Panc1 (cell line): ENCODE results near the gene ANKRD29. TPM values are rescaled to one million over a fixed set of nuclear protein-coding genes. Genes with fewer than 3 reads are reported as not detected.

ENCODE experiments used
- ATAC-seq: fragments of 200-7000 bp; cut with Tn5 transposase; 2 replicates; pipeline ENCODE4 v1.9.1; 2020; ENCODE audit warnings: mild to moderate bottlenecking, moderate library complexity
- BruUV-seq: library from RNA; stranded (reverse); fragments of 400-500 nt; replicated peaks from 2 replicates; lab custom pipeline; 2021; lab: Mats Ljungman, UMichigan
- CTCF ChIA-PET: fragments of 300-600 bp; sonication (Branson Sonifier 250); formaldehyde crosslinking; loops from one replicate; lab custom pipeline; 2022; ENCODE audit warnings: antibody characterized with exemption; lab: Charles Lee
- POLR2A ChIA-PET: fragments of 300-600 bp; sonication (Branson Sonifier 250); formaldehyde crosslinking; loops from one replicate; lab custom pipeline; 2022; ENCODE audit warnings: antibody characterized with exemption; lab: Charles Lee
- DNase-seq: peaks from one replicate; pipeline ENCODE4 v3.0.0-alpha.2; 2010; ENCODE audit warnings: low read depth, low spot score
- H3K27ac ChIP-seq: 2 replicates; pipeline ENCODE4 v1.5.1; 2011; ENCODE audit warnings: mild to moderate bottlenecking, low read length, inconsistent platforms
- H3K27me3 ChIP-seq: fragments of 200-500 bp; sonication (Bioruptor generic); 2 replicates; pipeline ENCODE4 v1.6.0; 2014; ENCODE audit warnings: low read length, inconsistent platforms; ENCODE audit not compliant: control insufficient read depth, insufficient read depth
- H3K36me3 ChIP-seq: fragments of 200-500 bp; sonication (Bioruptor generic); 2 replicates; pipeline ENCODE4 v1.5.1; 2014; ENCODE audit warnings: inconsistent platforms, mild to moderate bottlenecking, low read length, moderate library complexity; ENCODE audit not compliant: control insufficient read depth, insufficient read depth
- H3K4me1 ChIP-seq: 2 replicates; pipeline ENCODE4 v1.5.1; 2011; ENCODE audit warnings: inconsistent platforms, mild to moderate bottlenecking, low read length, moderate library complexity; ENCODE audit not compliant: control insufficient read depth, insufficient read depth
- H3K4me3 ChIP-seq, 2 experiments: 2 replicates each; pipeline ENCODE4 v1.5.1; 2011 to 2012; ENCODE audit warnings: low read depth in 2 of 2, low read length in 2 of 2, mild to moderate bottlenecking in 2 of 2, inconsistent platforms in 1 of 2, moderate library complexity in 1 of 2
- H3K9me3 ChIP-seq: fragments of 200-500 bp; sonication (Bioruptor generic); 2 replicates; pipeline ENCODE4 v1.5.1; 2014; ENCODE audit warnings: low read depth, mild to moderate bottlenecking, inconsistent platforms, low read length, moderate library complexity; ENCODE audit not compliant: control insufficient read depth, insufficient read depth
- CTCF ChIP-seq: fragments of 450-650 bp; IDR thresholded peaks from 2 replicates; pipeline ENCODE4 v1.5.1; 2017; ENCODE audit warnings: mild to moderate bottlenecking
- POLR2AphosphoS5 ChIP-seq: IDR thresholded peaks from 2 replicates; pipeline ENCODE4 v1.6.1; 2012; ENCODE audit warnings: mild to moderate bottlenecking, low read depth, low read length, moderate library complexity
- SIN3A ChIP-seq: IDR thresholded peaks from 2 replicates; pipeline ENCODE4 v1.6.1; 2012; ENCODE audit warnings: low read depth, mild to moderate bottlenecking, low read length, moderate library complexity, borderline replicate concordance; ENCODE audit not compliant: insufficient read depth
- TCF7L2 ChIP-seq: IDR thresholded peaks from 2 replicates; pipeline ENCODE4 v1.6.1; 2011; ENCODE audit warnings: mild to moderate bottlenecking, low read depth, low read length, inconsistent platforms
- in situ Hi-C: cut with HindIII; loops from 2 replicates; pipeline ENCODE4 v1.10.0; 2016; ENCODE audit warnings: low sequenced_read_pairs, low pct_unique_long_range_greater_than_20kb
- intact Hi-C: fragments of 100-400 bp; cut with micrococcal nuclease; formaldehyde crosslinking; loops from one replicate; pipeline ENCODE4 v1.10.0; 2022; ENCODE audit not compliant: unreplicated experiment
- total RNA-seq: library from RNA; stranded (reverse); gene quantifications from one replicate; pipeline ENCODE4 v1.2.1, GENCODE V29; 2021; ENCODE audit not compliant: unreplicated experiment
- TF ChIP-seq, protein P1 (sequence below), 2 experiments: IDR thresholded peaks; 2 replicates each; pipeline ENCODE4 v1.6.1; 2011 to 2012; ENCODE audit warnings: low read depth in 2 of 2, control low read depth in 1 of 2, low read length in 1 of 2, mild to moderate bottlenecking in 1 of 2, moderate library complexity in 1 of 2; ENCODE audit not compliant: insufficient read depth in 1 of 2

ANKRD29 gene
- total RNA-seq, 1 experiment from 2014 or later = 0.67 TPM

DNA sequence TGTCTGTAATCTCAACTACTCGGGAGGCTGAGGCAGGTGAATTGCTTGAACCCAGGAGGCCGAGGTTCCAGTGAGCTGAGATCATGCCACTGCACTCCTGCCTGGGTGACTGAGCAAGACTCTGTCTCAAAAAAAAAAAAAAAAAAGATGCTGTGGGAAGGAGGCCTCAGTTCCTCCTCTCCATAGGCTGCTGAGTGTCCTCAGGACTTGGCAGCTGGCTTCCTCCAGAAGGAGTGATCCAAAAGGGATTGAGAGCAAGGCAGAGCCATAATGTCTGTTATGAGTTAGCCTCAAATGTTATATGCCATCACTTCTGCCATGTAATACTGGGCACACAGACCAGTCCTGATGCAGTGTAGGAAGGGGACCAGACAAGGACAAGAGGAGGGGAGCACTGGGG, 69.8 kb downstream of the ANKRD29 start:
- Histone ChIP-seq H3K27me3 (no peaks in the 10 kb centered on the region), H3K4me1 (no peaks in the 10 kb centered on the region), H3K27ac (no peak overlapping the region), H3K4me3 (no peak overlapping the region), H3K36me3 (no peaks in the 10 kb centered on the region), H3K9me3 (no peaks in the 10 kb centered on the region)
- no peak for ATAC-seq
- BruUV-seq = no TSS peak
- no peak for TF ChIP-seq CTCF
- no peak for TF ChIP-seq TCF7L2
- TF ChIP-seq, protein P1, sequence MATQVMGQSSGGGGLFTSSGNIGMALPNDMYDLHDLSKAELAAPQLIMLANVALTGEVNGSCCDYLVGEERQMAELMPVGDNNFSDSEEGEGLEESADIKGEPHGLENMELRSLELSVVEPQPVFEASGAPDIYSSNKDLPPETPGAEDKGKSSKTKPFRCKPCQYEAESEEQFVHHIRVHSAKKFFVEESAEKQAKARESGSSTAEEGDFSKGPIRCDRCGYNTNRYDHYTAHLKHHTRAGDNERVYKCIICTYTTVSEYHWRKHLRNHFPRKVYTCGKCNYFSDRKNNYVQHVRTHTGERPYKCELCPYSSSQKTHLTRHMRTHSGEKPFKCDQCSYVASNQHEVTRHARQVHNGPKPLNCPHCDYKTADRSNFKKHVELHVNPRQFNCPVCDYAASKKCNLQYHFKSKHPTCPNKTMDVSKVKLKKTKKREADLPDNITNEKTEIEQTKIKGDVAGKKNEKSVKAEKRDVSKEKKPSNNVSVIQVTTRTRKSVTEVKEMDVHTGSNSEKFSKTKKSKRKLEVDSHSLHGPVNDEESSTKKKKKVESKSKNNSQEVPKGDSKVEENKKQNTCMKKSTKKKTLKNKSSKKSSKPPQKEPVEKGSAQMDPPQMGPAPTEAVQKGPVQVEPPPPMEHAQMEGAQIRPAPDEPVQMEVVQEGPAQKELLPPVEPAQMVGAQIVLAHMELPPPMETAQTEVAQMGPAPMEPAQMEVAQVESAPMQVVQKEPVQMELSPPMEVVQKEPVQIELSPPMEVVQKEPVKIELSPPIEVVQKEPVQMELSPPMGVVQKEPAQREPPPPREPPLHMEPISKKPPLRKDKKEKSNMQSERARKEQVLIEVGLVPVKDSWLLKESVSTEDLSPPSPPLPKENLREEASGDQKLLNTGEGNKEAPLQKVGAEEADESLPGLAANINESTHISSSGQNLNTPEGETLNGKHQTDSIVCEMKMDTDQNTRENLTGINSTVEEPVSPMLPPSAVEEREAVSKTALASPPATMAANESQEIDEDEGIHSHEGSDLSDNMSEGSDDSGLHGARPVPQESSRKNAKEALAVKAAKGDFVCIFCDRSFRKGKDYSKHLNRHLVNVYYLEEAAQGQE (IDR thresholded peaks at IDR 0.05; ENCODE audit: insufficient read depth in 1 of 2, low read depth in 2 of 2, low read length in 1 of 2) = no peak
- TF ChIP-seq SIN3A = no peak
- no peak for TF ChIP-seq POLR2AphosphoS5
- intact Hi-C loops = no loop called here
- POLR2A ChIA-PET = no interaction called here
- DNase-seq = no peak
- CTCF ChIA-PET = no interaction called here
- in situ Hi-C loops = no loop called here

- ChIA-PET POLR2A (no interaction called here), CTCF (no interaction called here)
- H3K27ac ChIP-seq = no peak overlapping the region
- peaks cover 1% of the 10 kb centered on the region; the same call in 1 of the 2 replicates for H3K36me3 ChIP-seq
- no peak for DNase-seq
- no peak for TF ChIP-seq CTCF
- no peak for TF ChIP-seq SIN3A
- TF ChIP-seq TCF7L2 = no peak
- TF ChIP-seq, protein P1 (IDR thresholded peaks at IDR 0.05; ENCODE audit: insufficient read depth in 1 of 2, low read depth in 2 of 2, low read length in 1 of 2) = no peak
- TF ChIP-seq POLR2AphosphoS5 = no peak
- intact Hi-C loops (no loop called here), in situ Hi-C loops (no loop called here)
- BruUV-seq = no TSS peak
- no peak for ATAC-seq
- no peaks in the 10 kb centered on the region for H3K27me3 ChIP-seq
- H3K4me3 ChIP-seq = no peak overlapping the region
- H3K9me3 ChIP-seq = no peaks in the 10 kb centered on the region
- H3K4me1 ChIP-seq = peaks cover 6% of the 10 kb centered on the region
These were observed 71.7 kb downstream of the ANKRD29 start for GRCh38 chr18:23591011-23591410.
